ENCODE results near the gene DIP2A. TPM values are rescaled to one million over a fixed set of nuclear protein-coding genes. Genes with fewer than 3 reads are reported as not detected.

Gene DIP2A
- total RNA-seq, 5 donors from 2014 or later (not counting 1 experiment from before 2014, with no cell fraction given) = 113 to 132 (median 128) TPM

GRCh38 chr21:46555225-46555617 is 96.5 kb downstream of the DIP2A start:
- WGBS (ENCODE audit: insufficient coverage) = 87% methylated on average over 9 of the region's 9 CpGs
- peaks cover 66 to 92% of the 10 kb centered on the region in 2 experiments for H3K4me1 ChIP-seq (ENCODE audit: control insufficient read depth in 1 of 2, extremely low read depth in 1 of 2, insufficient read depth in 2 of 2, low read length in 2 of 2)
- H3K4me1 Mint-ChIP-seq = peaks cover 83 to 85% (median 83%) of the 10 kb centered on the region in 3 donors
- H3K27ac ChIP-seq (ENCODE audit: low read length) = no peak overlapping the region
- peak overlapping the region; percentile 81 to 92 for H3K27ac Mint-ChIP-seq
- no peak overlapping the region for H3K4me3 ChIP-seq (ENCODE audit: control insufficient read depth in 1 of 2, extremely low read depth in 1 of 2, low read length in 1 of 2)
- H3K9me3 ChIP-seq = no peaks in the 10 kb centered on the region
- H3K4me3 Mint-ChIP-seq = peak overlapping the region in 1 of 3 donors; percentile 56
- no peaks in the 10 kb centered on the region for H3K9me3 Mint-ChIP-seq
- H3K27me3 ChIP-seq (replicated peaks in 1 of 2; ENCODE audit: control insufficient read depth in 2 of 2, extremely low read depth in 1 of 2, insufficient read depth in 2 of 2, low read length in 1 of 2) = no peaks in the 10 kb centered on the region
- no peaks in the 10 kb centered on the region for H3K27me3 Mint-ChIP-seq
- no peak for DNase-seq
- ATAC-seq (replicated peaks in 1 of 4) = no peak
- ChIA-PET POLR2A (no interaction called here), CTCF (no interaction called here)
- H3K36me3 ChIP-seq (ENCODE audit: control insufficient read depth in 2 of 2, extremely low read depth in 1 of 2, insufficient read depth in 1 of 2, low read length in 1 of 2) = peaks cover 3 to 39% of the 10 kb centered on the region in 2 donors
- peaks cover 35% of the 10 kb centered on the region for H3K36me3 Mint-ChIP-seq

- WGBS (ENCODE audit: insufficient coverage) = 100% methylated on average over 13 of the region's 16 CpGs
These were observed 97.0 kb downstream of the DIP2A start for GRCh38 chr21:46555678-46556077.

DNA sequence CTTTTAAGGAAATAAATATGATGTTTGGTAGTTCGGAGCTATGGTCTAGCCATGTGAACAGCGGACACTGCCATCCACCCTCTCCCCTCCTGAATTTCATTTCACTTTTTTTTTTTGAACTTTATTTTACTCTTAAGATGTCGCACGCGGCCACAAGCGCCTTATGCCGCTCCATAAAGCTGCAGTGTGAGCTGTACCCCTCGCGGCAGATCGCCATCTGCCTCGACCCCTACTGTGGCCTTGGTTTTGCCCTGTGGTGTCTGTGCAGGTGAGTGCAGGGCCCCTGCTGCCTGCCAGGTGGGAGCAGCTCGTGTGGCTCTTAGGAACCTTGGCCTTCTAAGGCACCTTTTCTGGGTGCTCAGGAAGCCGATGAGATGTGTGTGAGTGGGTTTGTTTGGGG is 98.1 kb downstream of the DIP2A start:
- Mint-ChIP-seq H3K4me1 (peaks cover 83 to 85% (median 83%) of the 10 kb centered on the region in 3 donors), H3K36me3 (peaks cover 45% of the 10 kb centered on the region), H3K27me3 (no peaks in the 10 kb centered on the region), H3K27ac (peak overlapping the region; percentile 46 to 100), H3K9me3 (no peaks in the 10 kb centered on the region), H3K4me3 (peak overlapping the region in 1 of 3 donors; percentile 12)
- Histone ChIP-seq H3K27me3 (replicated peaks in 1 of 2; ENCODE audit: control insufficient read depth in 2 of 2, extremely low read depth in 1 of 2, insufficient read depth in 2 of 2, low read length in 1 of 2) (no peaks in the 10 kb centered on the region), H3K4me1 (ENCODE audit: control insufficient read depth in 1 of 2, extremely low read depth in 1 of 2, insufficient read depth in 2 of 2, low read length in 2 of 2) (peaks cover 67 to 92% of the 10 kb centered on the region in 2 experiments), H3K4me3 (ENCODE audit: control insufficient read depth in 1 of 2, extremely low read depth in 1 of 2, low read length in 1 of 2) (no peak overlapping the region), H3K9me3 (no peaks in the 10 kb centered on the region), H3K27ac (ENCODE audit: low read length) (no peak overlapping the region), H3K36me3 (ENCODE audit: control insufficient read depth in 2 of 2, extremely low read depth in 1 of 2, insufficient read depth in 1 of 2, low read length in 1 of 2) (peaks cover 3 to 52% of the 10 kb centered on the region in 2 donors)
- ATAC-seq (replicated peaks in 1 of 4) (no peak), DNase-seq (peak in 1 of 35 experiments; percentile 0)
- POLR2A ChIA-PET = interaction anchor here in 1 of 2 donors (0.7 kb wide), 1 partner anchor 98 kb away, joined by 3 read pairs; no protein-coding TSS in a partner anchor
- WGBS (ENCODE audit: insufficient coverage) = 96% methylated on average over 9 of the region's 13 CpGs
- CTCF ChIA-PET = no interaction called here

More at GRCh38 chr21:46555678-46556077, 97.0 kb downstream of the DIP2A start:
- Mint-ChIP-seq H3K4me1 (peaks cover 83 to 85% (median 83%) of the 10 kb centered on the region in 3 donors), H3K4me3 (peak overlapping the region in 1 of 3 donors; percentile 56), H3K27ac (peak overlapping the region; percentile 81 to 92), H3K27me3 (no peaks in the 10 kb centered on the region), H3K9me3 (no peaks in the 10 kb centered on the region), H3K36me3 (peaks cover 34% of the 10 kb centered on the region)
- ATAC-seq (replicated peaks in 1 of 4) (no peak), DNase-seq (no peak)
- no peak overlapping the region for H3K4me3 ChIP-seq (ENCODE audit: control insufficient read depth in 1 of 2, extremely low read depth in 1 of 2, low read length in 1 of 2)
- peaks cover 66 to 92% of the 10 kb centered on the region in 2 experiments for H3K4me1 ChIP-seq (ENCODE audit: control insufficient read depth in 1 of 2, extremely low read depth in 1 of 2, insufficient read depth in 2 of 2, low read length in 2 of 2)
- no peaks in the 10 kb centered on the region for H3K27me3 ChIP-seq (replicated peaks in 1 of 2; ENCODE audit: control insufficient read depth in 2 of 2, extremely low read depth in 1 of 2, insufficient read depth in 2 of 2, low read length in 1 of 2)
- POLR2A ChIA-PET = interaction anchor here in 1 of 2 donors (0.6 kb wide), 1 partner anchor 8 kb away, joined by 21 read pairs; no protein-coding TSS in a partner anchor
- no peak overlapping the region for H3K27ac ChIP-seq (ENCODE audit: low read length)
- H3K9me3 ChIP-seq = no peaks in the 10 kb centered on the region
- CTCF ChIA-PET = no interaction called here
- H3K36me3 ChIP-seq (ENCODE audit: control insufficient read depth in 2 of 2, extremely low read depth in 1 of 2, insufficient read depth in 1 of 2, low read length in 1 of 2) = peaks cover 3 to 41% of the 10 kb centered on the region in 2 donors

DNA sequence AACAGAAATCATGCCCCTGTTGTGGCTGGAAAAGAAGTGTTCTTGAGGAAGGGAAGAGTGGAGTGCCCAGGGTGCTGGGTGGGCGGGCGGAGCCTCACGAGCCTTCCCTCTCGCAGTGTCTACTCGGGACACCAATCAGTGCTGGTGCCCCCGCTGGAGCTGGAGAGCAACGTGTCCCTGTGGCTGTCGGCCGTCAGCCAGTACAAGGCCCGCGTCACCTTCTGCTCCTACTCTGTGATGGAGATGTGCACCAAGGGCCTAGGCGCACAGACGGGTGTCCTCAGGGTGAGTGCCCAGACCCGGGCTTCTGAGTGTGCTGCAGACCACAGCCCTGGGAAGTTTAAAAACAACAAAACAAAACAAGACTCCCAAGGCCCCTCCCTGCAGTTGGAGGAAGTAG is 98.8 kb downstream of the DIP2A start:
- peak overlapping the region; percentile 20 for H3K27ac ChIP-seq (ENCODE audit: low read length)
- DNase-seq (no peak), ATAC-seq (replicated peaks in 1 of 4) (no peak)
- H3K36me3 ChIP-seq (ENCODE audit: control insufficient read depth in 2 of 2, extremely low read depth in 1 of 2, insufficient read depth in 1 of 2, low read length in 1 of 2) = peaks cover 5 to 59% of the 10 kb centered on the region in 2 donors
- no peaks in the 10 kb centered on the region for H3K9me3 Mint-ChIP-seq
- H3K9me3 ChIP-seq = no peaks in the 10 kb centered on the region
- H3K4me1 ChIP-seq (ENCODE audit: control insufficient read depth in 1 of 2, extremely low read depth in 1 of 2, insufficient read depth in 2 of 2, low read length in 2 of 2) = peaks cover 67 to 93% of the 10 kb centered on the region in 2 experiments
- peaks cover 51% of the 10 kb centered on the region for H3K36me3 Mint-ChIP-seq
- peak overlapping the region in 1 of 3 donors; percentile 12 for H3K4me3 Mint-ChIP-seq
- H3K4me1 Mint-ChIP-seq = peaks cover 83 to 86% (median 84%) of the 10 kb centered on the region in 3 donors
- ChIA-PET POLR2A (interaction anchor here in 1 of 2 donors (0.7 kb wide), 1 partner anchor 98 kb away, joined by 3 read pairs; no protein-coding TSS in a partner anchor), CTCF (no interaction called here)
- no peaks in the 10 kb centered on the region for H3K27me3 ChIP-seq (replicated peaks in 1 of 2; ENCODE audit: control insufficient read depth in 2 of 2, extremely low read depth in 1 of 2, insufficient read depth in 2 of 2, low read length in 1 of 2)
- H3K27ac Mint-ChIP-seq = peak overlapping the region; percentile 46 to 100
- 98% methylated on average over 11 of the region's 14 CpGs for WGBS (ENCODE audit: insufficient coverage)
- H3K4me3 ChIP-seq (ENCODE audit: control insufficient read depth in 1 of 2, extremely low read depth in 1 of 2, low read length in 1 of 2) = no peak overlapping the region
- no peaks in the 10 kb centered on the region for H3K27me3 Mint-ChIP-seq

GRCh38 chr21:46557919-46558392 is 99.3 kb downstream of the DIP2A start:
- WGBS (ENCODE audit: insufficient coverage) = 96% methylated on average over 24 of the region's 26 CpGs
- DNase-seq = no peak

GRCh38 chr21:46559291-46559983 is 100.7 kb downstream of the DIP2A start:
- peaks cover 74 to 85% (median 76%) of the 10 kb centered on the region in 3 donors for H3K4me1 Mint-ChIP-seq
- H3K27me3 Mint-ChIP-seq = no peaks in the 10 kb centered on the region
- peak overlapping the region; percentile 73 to 80 (median 73) for H3K4me3 Mint-ChIP-seq
- WGBS (ENCODE audit: insufficient coverage) = 0% methylated on average over 15 of the region's 16 CpGs
- H3K27ac ChIP-seq (ENCODE audit: low read length) = peak overlapping the region; percentile 85
- no peaks in the 10 kb centered on the region for H3K9me3 ChIP-seq
- H3K9me3 Mint-ChIP-seq = no peaks in the 10 kb centered on the region
- DNase-seq (peak; percentile 37 to 79 (median 61)), ATAC-seq (replicated peaks in 1 of 4) (peak; percentile 78 to 84 (median 80))
- ChIA-PET POLR2A (interaction anchor here (0.6 to 3.4 kb wide), 6 partner anchors 9 to 77 kb away, joined by 3 to 15 read pairs (median 5); partner anchors contain the start of gene PRMT2 (in 2 of the 2)), CTCF (interaction anchor here in 1 of 2 donors (0.5 to 1.5 kb wide), 6 partner anchors 8 to 586 kb away, joined by 3 to 10 read pairs (median 4); partner anchors contain the start of gene PRMT2)
- H3K27me3 ChIP-seq (replicated peaks in 1 of 2; ENCODE audit: control insufficient read depth in 2 of 2, extremely low read depth in 1 of 2, insufficient read depth in 2 of 2, low read length in 1 of 2) = no peaks in the 10 kb centered on the region
- H3K27ac Mint-ChIP-seq = peak overlapping the region; percentile 98 to 100
- peaks cover 54% of the 10 kb centered on the region for H3K36me3 Mint-ChIP-seq
- peak overlapping the region; percentile 28 to 46 for H3K4me3 ChIP-seq (ENCODE audit: control insufficient read depth in 1 of 2, extremely low read depth in 1 of 2, low read length in 1 of 2)
- H3K4me1 ChIP-seq (ENCODE audit: control insufficient read depth in 1 of 2, extremely low read depth in 1 of 2, insufficient read depth in 2 of 2, low read length in 2 of 2) = peaks cover 53 to 87% of the 10 kb centered on the region in 2 experiments
- H3K36me3 ChIP-seq (ENCODE audit: control insufficient read depth in 2 of 2, extremely low read depth in 1 of 2, insufficient read depth in 1 of 2, low read length in 1 of 2) = peaks cover 11 to 73% of the 10 kb centered on the region in 2 donors

More at GRCh38 chr21:46557919-46558392, 99.3 kb downstream of the DIP2A start:
- Mint-ChIP-seq H3K36me3 (peaks cover 51% of the 10 kb centered on the region), H3K4me1 (peaks cover 83 to 86% (median 84%) of the 10 kb centered on the region in 3 donors), H3K27me3 (no peaks in the 10 kb centered on the region), H3K9me3 (no peaks in the 10 kb centered on the region), H3K4me3 (peak overlapping the region in 1 of 3 donors; percentile 80), H3K27ac (peak overlapping the region; percentile 98 to 100)
- POLR2A ChIA-PET = interaction anchor here (0.6 to 3.4 kb wide), 2 partner anchors 78 to 89 kb away, joined by 3 to 11 read pairs; partner anchors contain the start of gene PRMT2 (in 1 of the 2)
- H3K9me3 ChIP-seq = no peaks in the 10 kb centered on the region
- no peaks in the 10 kb centered on the region for H3K27me3 ChIP-seq (replicated peaks in 1 of 2; ENCODE audit: control insufficient read depth in 2 of 2, extremely low read depth in 1 of 2, insufficient read depth in 2 of 2, low read length in 1 of 2)
- H3K4me1 ChIP-seq (ENCODE audit: control insufficient read depth in 1 of 2, extremely low read depth in 1 of 2, insufficient read depth in 2 of 2, low read length in 2 of 2) = peaks cover 66 to 93% of the 10 kb centered on the region in 2 experiments
- H3K4me3 ChIP-seq (ENCODE audit: control insufficient read depth in 1 of 2, extremely low read depth in 1 of 2, low read length in 1 of 2) = no peak overlapping the region
- CTCF ChIA-PET = interaction anchor here in 1 of 2 donors (0.7 kb wide), 1 partner anchor 90 kb away, joined by 3 read pairs; no protein-coding TSS in a partner anchor
- H3K27ac ChIP-seq (ENCODE audit: low read length) = peak overlapping the region; percentile 85
- peaks cover 5 to 64% of the 10 kb centered on the region in 2 donors for H3K36me3 ChIP-seq (ENCODE audit: control insufficient read depth in 2 of 2, extremely low read depth in 1 of 2, insufficient read depth in 1 of 2, low read length in 1 of 2)
- ATAC-seq (replicated peaks in 1 of 4) = no peak

Data from T-cell (primary cell).